Measurements from ENCODE around the gene CFAP46.

DNA sequence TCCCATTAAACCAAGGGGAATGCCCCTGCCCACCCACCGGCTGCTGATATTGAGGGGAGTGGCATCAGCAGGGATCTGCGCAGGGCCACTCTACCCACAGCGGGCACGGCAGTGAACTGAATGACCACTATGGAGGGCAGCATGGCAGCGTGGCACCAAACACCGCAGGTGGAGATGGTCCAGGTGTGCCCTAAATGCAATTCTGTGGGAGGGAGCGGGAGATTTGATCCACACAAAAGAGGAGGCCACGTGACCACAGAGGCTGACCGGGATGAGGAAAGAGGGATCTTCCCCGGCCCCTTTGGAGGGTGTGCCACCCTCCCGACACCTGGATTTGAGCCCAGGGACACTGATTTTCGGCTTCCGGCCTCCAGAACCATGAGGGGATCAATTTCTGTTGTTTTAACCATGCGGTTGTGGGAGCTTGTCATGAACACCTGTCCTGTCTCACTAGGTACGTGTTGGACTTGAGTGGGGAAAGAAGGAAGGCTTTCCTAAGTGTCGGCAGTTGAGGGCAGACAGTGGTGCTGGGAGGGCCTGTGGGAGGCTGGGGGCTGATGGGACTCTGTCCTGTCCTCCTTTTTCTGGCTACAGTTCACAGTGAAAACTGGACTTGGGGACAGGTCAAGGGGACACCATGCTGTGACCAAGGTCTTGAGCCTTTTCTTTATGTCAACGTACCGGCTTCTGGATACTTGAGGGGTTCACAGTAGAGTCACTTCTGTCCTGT is 66.1 kb downstream of the CFAP46 start:
- TF ChIP-seq EZH2 (IDR thresholded peaks at IDR 0.05; ENCODE audit: borderline replicate concordance, insufficient read depth, low read depth, low read length, poor library complexity, severe bottlenecking) (no peak), CTCF (IDR thresholded peaks at IDR 0.05) (no peak)
